ENCODE data around the gene APP. TPM values are rescaled to one million over a fixed set of nuclear protein-coding genes. Genes with fewer than 3 reads are reported as not detected.

The APP gene
- polyA plus RNA-seq, 10 donors: 214 to 457 (median 289) TPM

- no peak for DNase-seq
Measured at GRCh38 chr21:26130249-26130881, 40.2 kb downstream of the APP start.

- DNase-seq: no peak
Measured at GRCh38 chr21:26127918-26128317, 42.7 kb downstream of the APP start.

GRCh38 chr21:26127073-26127814 lies 43.3 kb downstream of the APP start:
- no peak for DNase-seq

- no peak for DNase-seq
Measured at GRCh38 chr21:26126168-26126553, 44.4 kb downstream of the APP start.

- DNase-seq: no peak
Measured at GRCh38 chr21:26125433-26126167, 45.0 kb downstream of the APP start.

- no peak for DNase-seq
Measured at GRCh38 chr21:26124896-26125295, 45.7 kb downstream of the APP start.

GRCh38 chr21:26124421-26124833 lies 46.1 kb downstream of the APP start:
- DNase-seq: no peak

GRCh38 chr21:26123012-26123411 lies 47.6 kb downstream of the APP start:
- no peak for DNase-seq

GRCh38 chr21:26120828-26121227 lies 49.7 kb downstream of the APP start:
- no peak for DNase-seq

- no peak for DNase-seq
Measured at GRCh38 chr21:26119906-26120305, 50.7 kb downstream of the APP start.

- DNase-seq: no peak
Measured at GRCh38 chr21:26118938-26119540, 51.5 kb downstream of the APP start.

GRCh38 chr21:26117972-26118367 lies 52.6 kb downstream of the APP start:
- DNase-seq: no peak

- no peak for DNase-seq
Measured at GRCh38 chr21:26117324-26117971, 53.1 kb downstream of the APP start.

- peak; percentile 25 to 56 (median 49) for DNase-seq
Measured at GRCh38 chr21:26116456-26117011, 54.0 kb downstream of the APP start.

- DNase-seq: peak in 2 of 3 donors; percentile 19 to 39
Measured at GRCh38 chr21:26115899-26116298, 54.7 kb downstream of the APP start.

- DNase-seq: peak in 1 of 3 donors; percentile 28
Measured at GRCh38 chr21:26115305-26115704, 55.3 kb downstream of the APP start.

GRCh38 chr21:26112975-26113374 lies 57.6 kb downstream of the APP start:
- no peak for DNase-seq

GRCh38 chr21:26112127-26112742 lies 58.3 kb downstream of the APP start:
- DNase-seq: no peak

GRCh38 chr21:26110715-26111114 lies 59.9 kb downstream of the APP start:
- no peak for DNase-seq

- no peak for DNase-seq
Measured at GRCh38 chr21:26107429-26107828, 63.1 kb downstream of the APP start.

- DNase-seq: no peak
Measured at GRCh38 chr21:26106562-26106961, 64.0 kb downstream of the APP start.
